IMR-90 (cell line): ENCODE data around the gene DLL3. TPM values are rescaled to one million over a fixed set of nuclear protein-coding genes. Genes with fewer than 3 reads are reported as not detected.

Experiments used
- ATAC-seq: fragments of 200-7000 bp; cut with Tn5 transposase; 2 replicates; pipeline ENCODE4 v1.9.1; 2020; ENCODE audit warnings: low read depth, mild to moderate bottlenecking, moderate library complexity
- BruUV-seq: library from RNA; stranded (reverse); fragments of 400-500 nt; replicated peaks from 2 replicates; lab custom pipeline; 2021; lab: Mats Ljungman, UMichigan
- CTCF ChIA-PET: fragments of 300-600 bp; formaldehyde crosslinking; extraction: SDS; loops from one replicate; lab custom pipeline; 2021; ENCODE audit warnings: antibody characterized with exemption; lab: Yijun Ruan, JAX
- POLR2A ChIA-PET: fragments of 300-600 bp; sonication (Branson Sonifier 250); formaldehyde crosslinking; loops from one replicate; lab custom pipeline; 2022; ENCODE audit warnings: antibody characterized with exemption; ENCODE audit not compliant: unreplicated experiment; lab: Charles Lee
- DNase-seq: peaks from one replicate; pipeline ENCODE4 v3.0.0; 2013
- H2AFZ ChIP-seq: replicated peaks from 2 replicates; pipeline ENCODE3; 2013; ENCODE audit warnings: low read length, mild to moderate bottlenecking; ENCODE audit not compliant: poor library complexity
- H2AK5ac ChIP-seq: 2 replicates; pipeline ENCODE4 v1.6.1; 2013; ENCODE audit warnings: low read depth, low read length, inconsistent platforms
- H2AK9ac ChIP-seq: replicated peaks from 2 replicates; pipeline ENCODE3; 2013; ENCODE audit warnings: mild to moderate bottlenecking, low read depth, low read length, moderate library complexity; ENCODE audit not compliant: poor library complexity
- H2BK120ac ChIP-seq: 2 replicates; pipeline ENCODE4 v1.6.1; 2013; ENCODE audit warnings: low read depth, low read length, inconsistent platforms
- H2BK15ac ChIP-seq: 3 replicates; pipeline ENCODE4 v1.6.1; 2013; ENCODE audit warnings: low read depth, low read length, inconsistent platforms
- H2BK20ac ChIP-seq: 2 replicates; pipeline ENCODE4 v1.6.1; 2013; ENCODE audit warnings: low read depth, mild to moderate bottlenecking, inconsistent platforms, low read length, moderate library complexity
- H2BK5ac ChIP-seq: 2 replicates; pipeline ENCODE4 v1.6.1; 2013; ENCODE audit warnings: mild to moderate bottlenecking, low read depth, low read length, inconsistent platforms; ENCODE audit not compliant: poor library complexity, severe bottlenecking
- H3K14ac ChIP-seq: replicated peaks from 2 replicates; pipeline ENCODE4 v1.6.1; 2013; ENCODE audit warnings: low read depth, low read length, inconsistent platforms
- H3K18ac ChIP-seq: 2 replicates; pipeline ENCODE4 v1.6.1; 2013; ENCODE audit warnings: low read depth, low read length, control low read depth
- H3K23ac ChIP-seq: 2 replicates; pipeline ENCODE4 v1.6.1; 2013; ENCODE audit warnings: low read depth, low read length, inconsistent platforms
- H3K27ac ChIP-seq: 2 replicates; pipeline ENCODE4 v1.5.1; 2013; ENCODE audit warnings: mild to moderate bottlenecking, control low read depth, low read length; ENCODE audit not compliant: insufficient read depth
- H3K27me3 ChIP-seq: 2 replicates; pipeline ENCODE4 v1.6.1; 2013; ENCODE audit warnings: low read length; ENCODE audit not compliant: control insufficient read depth, insufficient read depth
- H3K36me3 ChIP-seq: 2 replicates; pipeline ENCODE4 v1.6.1; 2013; ENCODE audit warnings: low read length, mixed read lengths; ENCODE audit not compliant: control insufficient read depth, insufficient read depth
- H3K4ac ChIP-seq: 2 replicates; pipeline ENCODE4 v1.6.1; 2013; ENCODE audit warnings: low read depth, low read length, inconsistent platforms
- H3K4me1 ChIP-seq: 2 replicates; pipeline ENCODE4 v1.6.1; 2013; ENCODE audit warnings: low read length, mixed read lengths; ENCODE audit not compliant: control insufficient read depth, insufficient read depth
- H3K4me2 ChIP-seq: 2 replicates; pipeline ENCODE4 v1.6.1; 2013; ENCODE audit warnings: low read depth, mild to moderate bottlenecking, control low read depth, low read length, moderate library complexity
- H3K4me3 ChIP-seq: 2 replicates; pipeline ENCODE4 v1.5.1; 2013; ENCODE audit warnings: low read depth, mild to moderate bottlenecking, control low read depth, low read length, moderate library complexity; ENCODE audit not compliant: insufficient read depth
- H3K56ac ChIP-seq: 2 replicates; pipeline ENCODE4 v1.6.1; 2013; ENCODE audit warnings: low read length, inconsistent platforms; ENCODE audit not compliant: insufficient read depth; ENCODE audit errors: extremely low read depth
- H3K79me1 ChIP-seq, 2 experiments: 2 replicates each; pipeline ENCODE4 v1.6.1; 2013; ENCODE audit warnings: low read length in 2 of 2, inconsistent platforms in 1 of 2, low read depth in 1 of 2
- H3K9ac ChIP-seq: 2 replicates; pipeline ENCODE4 v1.6.1; 2013; ENCODE audit warnings: low read depth, low read length, control low read depth
- H3K9me1 ChIP-seq: 2 replicates; pipeline ENCODE4 v1.6.1; 2013; ENCODE audit warnings: low read length, inconsistent platforms; ENCODE audit not compliant: insufficient read depth
- H3K9me3 ChIP-seq: 2 replicates; pipeline ENCODE4 v1.6.1; 2013; ENCODE audit warnings: low read length; ENCODE audit not compliant: control insufficient read depth, insufficient read depth
- H4K20me1 ChIP-seq: 2 replicates; pipeline ENCODE4 v1.6.1; 2013; ENCODE audit warnings: low read length, inconsistent platforms; ENCODE audit not compliant: insufficient read depth
- H4K5ac ChIP-seq: 2 replicates; pipeline ENCODE4 v1.6.1; 2013; ENCODE audit warnings: mild to moderate bottlenecking, low read depth, low read length, control low read depth
- H4K8ac ChIP-seq, 2 experiments: 2 replicates each; pipeline ENCODE4 v1.6.1; 2013; ENCODE audit warnings: low read depth in 2 of 2, low read length in 2 of 2, control low read depth in 1 of 2, inconsistent platforms in 1 of 2
- H4K91ac ChIP-seq: 2 replicates; pipeline ENCODE4 v1.6.1; 2013; ENCODE audit warnings: low read depth, low read length, inconsistent platforms; ENCODE audit not compliant: insufficient read depth
- CEBPB ChIP-seq: IDR thresholded peaks from 2 replicates; pipeline ENCODE4 v1.6.1; 2012; ENCODE audit warnings: low read depth, low read length, improper control_type of control experiment
- CHD1 ChIP-seq: IDR thresholded peaks from 2 replicates; pipeline ENCODE4 v1.6.1; 2012; ENCODE audit warnings: low read depth, low read length, improper control_type of control experiment
- NFE2L2 ChIP-seq: fragments of 150-350 bp; IDR thresholded peaks from 2 replicates; pipeline ENCODE4 v1.6.1; 2016; ENCODE audit warnings: low read depth, mild to moderate bottlenecking, low read length
- SMC3 ChIP-seq: fragments of 150-350 bp; IDR thresholded peaks from 2 replicates; pipeline ENCODE4 v1.6.1; 2016; ENCODE audit warnings: low read depth, mild to moderate bottlenecking, antibody characterized with exemption, low read length, moderate library complexity
- WGBS, 2 experiments: methylation state at CpG; one replicate each; pipeline versions ENCODE4 v1.1.5 to v1.1.7; 2013; ENCODE audit warnings: missing lambda C conversion rate in 2 of 2; ENCODE audit not compliant: insufficient read length in 1 of 2; ENCODE audit errors: extremely low coverage in 2 of 2; 5-methylcytosine and 5-hydroxymethylcytosine counted together
- dilution Hi-C: fragments of 300-500 bp; cut with HindIII; formaldehyde crosslinking; loops from one replicate; pipeline ENCODE4 v1.14.3; 2018; ENCODE audit warnings: low sequenced_read_pairs; ENCODE audit not compliant: unreplicated experiment
- in situ Hi-C: fragments of 300-500 bp; cut with MboI; formaldehyde crosslinking; loops from 3 replicates; pipeline ENCODE4 v1.14.3; 2019; ENCODE audit warnings: low sequenced_read_pairs, inconsistent platforms, mixed read lengths
- intact Hi-C: fragments of 100-400 bp; cut with micrococcal nuclease; formaldehyde crosslinking; loops from 2 replicates; pipeline ENCODE4 v1.10.0; 2022
- polyA plus RNA-seq, 3 experiments: library from polyadenylated mRNA; depleted of rRNA; stranded (reverse); fragments of >200 nt; gene quantifications; 2 replicates each; pipeline ENCODE4 v1.2.3, GENCODE V29; 2012; ENCODE audit warnings: low replicate concordance in 1 of 3
- total RNA-seq: library from RNA; depleted of rRNA; stranded (reverse); fragments of >200 nt; gene quantifications from 2 replicates; pipeline ENCODE4 v1.2.3, GENCODE V29; 2012

The DLL3 gene
- total and polyA plus RNA-seq, 2 of the 4 experiments (the other 2 are of a cell fraction): 0.36 to 1.3 TPM

DNA sequence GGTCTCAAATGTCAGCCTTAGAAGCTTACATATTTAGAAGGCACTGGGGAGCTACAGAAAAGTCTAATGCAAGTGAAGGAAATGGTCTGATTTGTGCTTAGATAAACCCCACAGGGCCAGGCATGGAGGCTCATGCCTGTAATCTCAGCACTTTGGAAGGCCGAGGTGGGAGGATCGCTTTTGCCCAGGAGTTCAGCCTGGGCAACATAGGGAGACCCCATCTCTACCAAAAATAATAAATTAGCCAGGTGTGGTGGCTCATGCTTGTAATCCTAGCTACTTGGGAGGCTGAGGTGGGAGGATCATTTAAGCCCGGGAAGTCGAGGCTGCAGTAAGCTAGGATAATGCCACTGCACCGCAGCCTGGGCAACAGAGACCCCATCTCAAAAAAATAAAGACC lies 2.7 kb upstream of the DLL3 start:
- Histone ChIP-seq H4K20me1 (no peaks in the 10 kb centered on the region), H3K4ac (no peak overlapping the region), H3K4me2 (no peak overlapping the region), H3K27ac (no peak overlapping the region), H3K4me3 (no peak overlapping the region), H2AK5ac (no peak overlapping the region), H4K5ac (no peak overlapping the region), H2BK5ac (no peak overlapping the region), H3K9me1 (peaks cover 3% of the 10 kb centered on the region), H4K91ac (no peak overlapping the region), H3K56ac (no peak overlapping the region), H2AK9ac (no peak overlapping the region), H3K36me3 (0 out of 2 replicates have a peak, but pooled peaks cover 5% of the 10 kb centered on the region), H3K9ac (no peak overlapping the region), H3K27me3 (peaks cover 35% of the 10 kb centered on the region), H3K79me1 (no peaks in the 10 kb centered on the region), H2BK15ac (no peak overlapping the region), H2BK20ac (no peak overlapping the region), H3K4me1 (peaks cover 3% of the 10 kb centered on the region; the same call in 1 of the 2 replicates), H2AFZ (no peak overlapping the region), H2BK120ac (no peak overlapping the region), H3K23ac (no peak overlapping the region), H3K18ac (no peak overlapping the region), H3K14ac (no peak overlapping the region), H4K8ac (no peak overlapping the region), H3K9me3 (no peaks in the 10 kb centered on the region)
- ChIA-PET CTCF (interaction anchor here (0.5 to 0.6 kb wide), 2 partner anchors 18 to 55 kb away, joined by 4 to 5 read pairs; no protein-coding TSS in a partner anchor), POLR2A (no interaction called here)
- in situ Hi-C loops (no loop called here), dilution Hi-C loops (no loop called here), intact Hi-C loops (loop anchor here (5.0 kb wide), 2 partner anchors 36 to 176 kb away; partner anchors contain the start of gene EID2B)
- no TSS peak for BruUV-seq
- no peak for DNase-seq
- TF ChIP-seq CEBPB (no peak), SMC3 (no peak), NFE2L2 (no peak), CHD1 (no peak)
- ATAC-seq: no peak
- no CpG with 5 or more reads among the region's 5 CpGs for whole genome bisulfite sequencing, 2 experiments
